Peyer's patch (tissue), 4 donors: Measurements from ENCODE around the gene HORMAD2. TPM values are rescaled to one million over a fixed set of nuclear protein-coding genes. Genes with fewer than 3 reads are reported as not detected.
A peak's percentile ranks its signal among the peaks of the same experiment; 100 is the strongest.
"Not testable (repeated sequence)": the region's sequence is repeated elsewhere in the genome, so short reads cannot be mapped to it uniquely, and the experiment has no call there.

Experiments used
- DNase-seq, 3 donors: peaks; one replicate each; pipeline ENCODE4 v3.0.0-alpha.2; 2017 to 2019
- H3K27ac ChIP-seq, 4 donors: fragments of 200-600 bp; sonication (generic); one replicate each; pipeline ENCODE4 v1.5.1; 2016 to 2019
- H3K27me3 ChIP-seq, 2 donors: fragments of 200-600 bp; sonication (generic); one replicate each; pipeline ENCODE4 v1.5.1; 2019
- H3K36me3 ChIP-seq, 3 donors: fragments of 200-600 bp; sonication (generic); one replicate each; pipeline ENCODE4 v1.5.1; 2016 to 2019
- H3K4me1 ChIP-seq, 4 donors: fragments of 200-600 bp; sonication (generic); one replicate each; pipeline ENCODE4 v1.5.1; 2016 to 2019
- H3K4me3 ChIP-seq, 4 donors: fragments of 200-600 bp; sonication (generic); 1 replicate in 3 of 4; 2 replicates in 1 of 4; pipeline ENCODE4 v1.5.1; 2016 to 2019; ENCODE audit warnings: mild to moderate bottlenecking in 1 of 4
- H3K9me3 ChIP-seq, 4 donors: fragments of 200-600 bp; sonication (generic); one replicate each; pipeline ENCODE4 v1.5.1; 2016 to 2019; ENCODE audit warnings: mild to moderate bottlenecking in 1 of 4
- POLR2A ChIP-seq, 2 donors: fragments of 450-650 bp; IDR thresholded peaks; one replicate each; pipeline ENCODE4 v1.5.1; 2017; ENCODE audit warnings: antibody characterized with exemption in 2 of 2, mild to moderate bottlenecking in 2 of 2, moderate library complexity in 2 of 2
- total RNA-seq, 4 donors: library from RNA; depleted of rRNA; stranded (reverse); fragments of >200 nt; gene quantifications; one replicate each; pipeline ENCODE4 v1.1.0, GENCODE V29; 2016
- TF ChIP-seq, protein P1 (sequence below), 6 experiments: fragments of 450-650 bp in 4 of 6; fragments of 200-600 bp in 2 of 6; sonication (generic) in 1 of 6; IDR thresholded peaks; one replicate each; pipeline ENCODE4 v1.5.1; 2017 to 2019; ENCODE audit warnings: antibody characterized with exemption in 6 of 6, mild to moderate bottlenecking in 3 of 6, moderate library complexity in 1 of 6

HORMAD2 gene
- total RNA-seq, 4 donors from 2014 or later: not detected

DNA sequence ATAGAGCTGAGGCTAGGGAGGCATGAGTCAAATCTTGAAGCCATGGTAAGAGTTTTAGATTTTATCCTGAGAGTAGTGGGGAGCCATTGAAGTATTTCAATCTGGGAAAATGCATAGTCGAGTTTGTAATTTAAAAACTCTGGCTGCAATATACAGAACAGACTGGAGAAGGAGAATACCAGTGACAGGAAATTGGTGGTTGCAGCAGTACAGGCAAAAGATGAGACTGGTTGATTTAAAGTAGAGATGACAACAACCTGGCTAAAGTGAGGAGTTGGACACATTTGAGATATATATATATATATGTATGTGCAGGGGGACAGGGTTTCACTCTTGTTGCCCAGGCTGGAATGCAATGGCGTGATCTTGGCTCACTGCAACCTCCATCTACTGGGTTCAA lies 6.2 kb downstream of the HORMAD2 start:
- H3K36me3 ChIP-seq: no peaks in the 10 kb centered on the region
- no peaks in the 10 kb centered on the region for H3K9me3 ChIP-seq
- H3K4me3 ChIP-seq: no peak overlapping the region
- no peak overlapping the region for H3K27ac ChIP-seq
- no peak for DNase-seq
- TF ChIP-seq POLR2A (IDR thresholded peaks at IDR 0.05): no peak
- TF ChIP-seq, protein P1, sequence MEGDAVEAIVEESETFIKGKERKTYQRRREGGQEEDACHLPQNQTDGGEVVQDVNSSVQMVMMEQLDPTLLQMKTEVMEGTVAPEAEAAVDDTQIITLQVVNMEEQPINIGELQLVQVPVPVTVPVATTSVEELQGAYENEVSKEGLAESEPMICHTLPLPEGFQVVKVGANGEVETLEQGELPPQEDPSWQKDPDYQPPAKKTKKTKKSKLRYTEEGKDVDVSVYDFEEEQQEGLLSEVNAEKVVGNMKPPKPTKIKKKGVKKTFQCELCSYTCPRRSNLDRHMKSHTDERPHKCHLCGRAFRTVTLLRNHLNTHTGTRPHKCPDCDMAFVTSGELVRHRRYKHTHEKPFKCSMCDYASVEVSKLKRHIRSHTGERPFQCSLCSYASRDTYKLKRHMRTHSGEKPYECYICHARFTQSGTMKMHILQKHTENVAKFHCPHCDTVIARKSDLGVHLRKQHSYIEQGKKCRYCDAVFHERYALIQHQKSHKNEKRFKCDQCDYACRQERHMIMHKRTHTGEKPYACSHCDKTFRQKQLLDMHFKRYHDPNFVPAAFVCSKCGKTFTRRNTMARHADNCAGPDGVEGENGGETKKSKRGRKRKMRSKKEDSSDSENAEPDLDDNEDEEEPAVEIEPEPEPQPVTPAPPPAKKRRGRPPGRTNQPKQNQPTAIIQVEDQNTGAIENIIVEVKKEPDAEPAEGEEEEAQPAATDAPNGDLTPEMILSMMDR (IDR thresholded peaks at IDR 0.05): no peak
- no peaks in the 10 kb centered on the region for H3K27me3 ChIP-seq
- no peaks in the 10 kb centered on the region for H3K4me1 ChIP-seq

DNA sequence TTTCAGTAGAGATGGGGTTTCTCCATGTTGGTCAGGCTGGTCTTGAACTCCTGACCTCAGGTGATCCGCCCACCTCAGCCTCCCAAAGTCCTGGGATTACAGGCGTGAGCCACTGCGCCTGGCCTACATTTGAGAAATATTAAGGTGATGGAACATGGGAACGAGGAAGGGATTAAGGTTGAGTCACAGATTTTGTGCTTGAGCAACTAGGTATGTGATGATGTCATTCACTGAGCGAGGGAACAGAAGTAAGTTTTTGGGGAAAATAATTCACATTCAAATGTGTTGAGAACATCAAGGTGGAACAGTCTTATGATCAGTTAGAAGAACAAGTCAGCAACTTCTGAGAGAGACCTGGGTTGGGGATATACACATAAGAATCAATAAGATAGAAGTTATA lies 6.8 kb downstream of the HORMAD2 start:
- not testable (repeated sequence) for H3K4me1 ChIP-seq, H3K4me3 ChIP-seq, H3K27me3 ChIP-seq, DNase-seq, H3K27ac ChIP-seq, H3K9me3 ChIP-seq, H3K36me3 ChIP-seq

DNA sequence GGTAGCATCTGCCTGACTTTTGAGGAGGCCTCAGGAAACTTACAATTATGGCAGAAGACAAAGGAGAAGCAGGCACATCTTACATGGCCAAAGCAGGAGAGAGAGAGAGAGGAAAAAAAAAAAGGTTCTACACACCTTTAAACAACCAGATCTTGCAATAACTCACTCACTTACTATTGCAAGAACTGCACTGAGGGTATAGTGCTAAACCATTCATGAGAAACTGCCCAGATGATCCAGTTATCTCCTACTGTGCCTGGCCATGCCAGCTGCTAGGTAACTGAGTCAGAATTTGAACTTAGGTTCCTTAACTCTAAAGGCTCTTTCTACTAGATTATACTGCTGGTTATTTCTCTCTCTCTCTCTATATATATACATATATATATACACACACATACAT lies 7.3 kb downstream of the HORMAD2 start:
- no peak overlapping the region for H3K27ac ChIP-seq
- no peaks in the 10 kb centered on the region for H3K4me1 ChIP-seq
- no peaks in the 10 kb centered on the region for H3K27me3 ChIP-seq
- no peak for DNase-seq
- H3K9me3 ChIP-seq: no peaks in the 10 kb centered on the region
- no peak overlapping the region for H3K4me3 ChIP-seq
- no peaks in the 10 kb centered on the region for H3K36me3 ChIP-seq
- no peak for TF ChIP-seq POLR2A (IDR thresholded peaks at IDR 0.05)
- TF ChIP-seq, protein P1 (IDR thresholded peaks at IDR 0.05): no peak

DNA sequence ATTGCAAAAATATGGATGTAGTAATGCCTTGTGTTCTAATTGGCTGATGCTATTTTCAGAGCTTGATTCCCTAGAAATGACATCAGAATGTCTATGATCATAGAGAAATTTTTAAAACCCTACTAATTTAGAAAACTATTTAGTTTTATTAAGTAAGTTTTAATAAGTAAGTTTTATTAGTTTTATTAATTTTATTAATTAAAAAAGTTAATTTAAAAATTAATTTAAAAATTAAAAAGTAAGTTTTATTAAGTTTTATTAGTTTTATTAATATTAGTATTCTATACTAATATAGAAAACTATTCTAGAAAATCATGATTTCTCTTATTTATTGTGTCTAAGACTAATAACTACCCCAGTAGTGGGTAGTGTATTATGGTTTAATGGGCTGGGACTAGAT lies 8.2 kb downstream of the HORMAD2 start:
- H3K4me3 ChIP-seq: no peak overlapping the region
- H3K4me1 ChIP-seq: no peaks in the 10 kb centered on the region
- H3K27ac ChIP-seq: no peak overlapping the region
- H3K27me3 ChIP-seq: no peaks in the 10 kb centered on the region
- TF ChIP-seq, protein P1 (IDR thresholded peaks at IDR 0.05): no peak
- TF ChIP-seq POLR2A (IDR thresholded peaks at IDR 0.05): no peak
- DNase-seq: no peak
- H3K9me3 ChIP-seq: no peaks in the 10 kb centered on the region
- H3K36me3 ChIP-seq: no peaks in the 10 kb centered on the region

DNA sequence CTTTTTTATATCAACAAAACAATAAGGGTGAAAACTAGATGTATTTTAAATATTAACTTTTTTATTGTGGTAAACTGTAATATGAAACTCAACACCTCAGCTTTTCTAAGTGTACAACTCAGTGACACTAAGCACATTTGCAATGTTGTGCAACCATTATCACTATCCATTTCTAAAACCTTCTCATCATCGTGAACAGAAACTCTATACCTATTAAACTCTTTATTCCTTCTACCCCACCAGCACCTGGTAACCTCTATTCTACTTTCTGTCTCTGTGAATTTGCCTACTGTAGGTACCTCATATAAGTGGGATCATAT lies 9.4 kb downstream of the HORMAD2 start:
- Histone ChIP-seq H3K27ac (no peak overlapping the region), H3K9me3 (no peaks in the 10 kb centered on the region)
- DNase-seq: no peak

DNA sequence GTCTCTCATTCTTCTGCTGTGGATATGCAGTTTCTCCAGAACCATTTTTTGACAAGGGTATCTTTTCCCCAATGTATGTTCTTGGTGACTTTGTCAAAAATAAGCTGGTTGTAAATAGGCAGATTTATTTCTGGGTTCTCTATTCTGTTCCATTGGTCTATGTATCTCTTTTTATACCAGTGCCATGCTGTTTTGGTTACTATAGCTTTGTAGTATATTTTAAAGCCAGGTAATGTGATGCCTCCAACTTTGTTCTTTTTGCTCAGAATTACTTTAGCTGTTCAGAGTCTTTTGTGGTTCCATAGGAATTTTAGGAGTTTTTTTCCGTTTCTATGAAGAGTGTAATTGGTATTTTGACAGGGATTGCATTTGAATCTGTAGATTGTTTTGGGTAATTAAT lies 12.4 kb downstream of the HORMAD2 start:
- H3K36me3 ChIP-seq: no peaks in the 10 kb centered on the region
- no peaks in the 10 kb centered on the region for H3K27me3 ChIP-seq
- H3K27ac ChIP-seq: no peak overlapping the region
- H3K4me3 ChIP-seq: no peak overlapping the region
- H3K4me1 ChIP-seq: no peaks in the 10 kb centered on the region
- TF ChIP-seq POLR2A (IDR thresholded peaks at IDR 0.05): no peak
- TF ChIP-seq, protein P1 (IDR thresholded peaks at IDR 0.05): no peak
- no peak for DNase-seq
- H3K9me3 ChIP-seq: no peaks in the 10 kb centered on the region

More for the DNA sequence above, 9.4 kb downstream of the HORMAD2 start:
- Histone ChIP-seq H3K4me3 (peak overlapping the region in 1 of 4 donors; percentile 3), H3K4me1 (no peaks in the 10 kb centered on the region), H3K27me3 (no peaks in the 10 kb centered on the region), H3K36me3 (no peaks in the 10 kb centered on the region)
- no peak for TF ChIP-seq POLR2A (IDR thresholded peaks at IDR 0.05)
- TF ChIP-seq, protein P1 (IDR thresholded peaks at IDR 0.05): no peak
